ENCODE measurements around the gene PCDHA8. TPM values are rescaled to one million over a fixed set of nuclear protein-coding genes. Genes with fewer than 3 reads are reported as not detected.

PCDHA8 gene
- total and polyA plus RNA-seq, 2 of the 8 experiments (the other 6 are each of a cell fraction or from before 2014, with no cell fraction given): 0.14 to 0.52 TPM

DNA sequence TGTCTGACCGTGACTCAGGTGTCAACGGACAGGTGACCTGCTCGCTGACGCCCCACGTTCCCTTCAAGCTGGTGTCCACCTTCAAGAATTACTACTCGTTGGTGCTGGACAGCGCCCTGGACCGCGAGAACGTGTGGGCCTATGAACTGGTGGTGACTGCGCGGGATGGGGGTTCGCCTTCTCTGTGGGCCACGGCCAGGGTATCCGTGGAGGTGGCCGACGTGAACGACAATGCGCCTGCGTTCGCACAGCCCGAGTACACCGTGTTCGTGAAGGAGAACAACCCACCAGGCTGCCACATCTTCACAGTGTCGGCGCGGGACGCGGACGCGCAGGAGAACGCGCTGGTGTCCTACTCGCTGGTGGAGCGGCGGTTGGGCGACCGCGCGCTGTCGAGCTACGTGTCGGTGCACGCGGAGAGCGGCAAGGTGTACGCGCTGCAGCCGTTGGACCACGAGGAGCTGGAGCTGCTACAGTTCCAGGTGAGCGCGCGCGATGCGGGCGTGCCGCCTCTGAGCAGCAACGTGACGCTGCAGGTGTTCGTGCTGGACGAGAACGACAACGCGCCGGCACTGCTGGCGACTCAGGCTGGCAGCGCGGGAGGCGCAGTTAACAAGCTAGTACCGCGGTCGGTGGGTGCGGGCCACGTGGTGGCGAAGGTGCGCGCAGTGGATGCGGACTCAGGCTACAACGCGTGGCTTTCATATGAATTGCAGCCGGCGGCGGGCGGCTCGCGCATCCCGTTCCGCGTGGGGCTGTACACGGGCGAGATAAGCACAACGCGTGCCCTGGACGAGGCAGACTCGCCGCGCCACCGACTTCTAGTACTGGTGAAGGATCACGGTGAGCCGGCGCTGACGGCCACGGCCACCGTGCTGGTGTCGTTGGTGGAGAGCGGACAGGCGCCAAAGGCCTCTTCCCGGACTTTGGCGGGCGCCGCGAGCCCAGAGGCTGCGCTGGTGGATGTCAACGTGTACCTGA, 29.5 kb downstream of the PCDHA8 start:
- Histone ChIP-seq H3K27me3 (replicated peaks in 1 of 4; ENCODE audit: control insufficient read depth in 3 of 4, extremely low read depth in 1 of 4, insufficient read depth in 3 of 4, low read length in 3 of 4) (no peaks in the 10 kb centered on the region), H4K20me1 (replicated peaks in 1 of 2; ENCODE audit: control insufficient read depth in 1 of 2, insufficient read depth in 2 of 2, low read length in 2 of 2) (no peaks in the 10 kb centered on the region), H4K8ac (ENCODE audit: extremely low read depth, insufficient read depth, low read length) (peak overlapping the region; percentile 16), H3K27ac (ENCODE audit: low read depth, low read length) (no peak overlapping the region), H2BK20ac (ENCODE audit: low read length) (no peak overlapping the region), H2BK12ac (ENCODE audit: low read depth, low read length) (no peak overlapping the region), H2BK120ac (replicated peaks; ENCODE audit: low read depth, low read length) (no peak overlapping the region), H2AFZ (ENCODE audit: low read length) (no peak overlapping the region), H3K79me1 (ENCODE audit: low read depth, low read length) (no peaks in the 10 kb centered on the region), H3K4me3 (ENCODE audit: extremely low read depth in 1 of 4, insufficient read depth in 2 of 4, low read depth in 3 of 4, low read length in 4 of 4) (no peak overlapping the region), H3K79me2 (ENCODE audit: control insufficient read depth in 1 of 2, insufficient read depth in 2 of 2, low read length in 2 of 2) (peaks cover 0 to 19% of the 10 kb centered on the region in 2 experiments; a peak in 2 of 4 replicates), H2BK5ac (ENCODE audit: low read depth, low read length) (no peak overlapping the region), H3K36me3 (ENCODE audit: control insufficient read depth in 2 of 4, insufficient read depth in 4 of 4, low read length in 3 of 4) (peaks cover 0 to 15% (median 0%) of the 10 kb centered on the region in 4 experiments; a peak in 3 of 8 replicates), H2BK15ac (ENCODE audit: low read length) (no peak overlapping the region), H3K4me2 (ENCODE audit: insufficient read depth in 1 of 2, low read depth in 2 of 2, low read length in 2 of 2) (no peak overlapping the region; a peak in 1 of 4 replicates), H3K56ac (replicated peaks; ENCODE audit: insufficient read length, low read depth, low read length) (no peak overlapping the region), H3K9ac (replicated peaks in 1 of 4; ENCODE audit: extremely low read depth in 1 of 4, low read depth in 3 of 4, low read length in 3 of 4) (no peak overlapping the region), H3K18ac (ENCODE audit: extremely low read depth, low read length) (no peak overlapping the region), H4K91ac (replicated peaks; ENCODE audit: insufficient read length, low read length) (no peak overlapping the region), H4K5ac (ENCODE audit: insufficient read length, low read depth, low read length) (no peak overlapping the region), H3K9me3 (ENCODE audit: insufficient read depth in 2 of 2, low read depth in 1 of 2, low read length in 1 of 2) (peaks cover 0 to 13% of the 10 kb centered on the region in 2 experiments; a peak in 1 of 4 replicates), H3K4me1 (replicated peaks in 1 of 4; ENCODE audit: control insufficient read depth in 3 of 4, insufficient read depth in 4 of 4, low read length in 3 of 4) (no peaks in the 10 kb centered on the region; a peak in 2 of 7 replicates), H3K23me2 (ENCODE audit: low read depth, low read length) (no peaks in the 10 kb centered on the region), H3K14ac (ENCODE audit: insufficient read length) (no peak overlapping the region), H3K4ac (replicated peaks; ENCODE audit: insufficient read length, low read depth, low read length) (no peak overlapping the region), H2AK5ac (ENCODE audit: low read depth, low read length) (no peak overlapping the region), H3K23ac (ENCODE audit: insufficient read length) (no peak overlapping the region)
- no peak for DNase-seq (ENCODE audit: low read depth in 1 of 2, low spot score in 2 of 2)
- no peak for FAIRE-seq
- 96% methylated on average over 91 of the region's 114 CpGs; no CpG with 5 or more reads in 1 of the 2 experiments for WGBS, 2 experiments (ENCODE audit: extremely low coverage in 1 of 2, insufficient coverage in 1 of 2, insufficient read length in 1 of 2, insufficient replicate concordance in 2 of 2, low coverage in 1 of 2, low lambda C conversion rate in 2 of 2, missing lambda C conversion rate in 1 of 2)
- POLR2A ChIA-PET (ENCODE audit: partially characterized antibody): interaction anchor here (1.0 to 2.4 kb wide), 4 partner anchors 8 to 181 kb away, joined by 3 to 7 read pairs (median 6); partner anchors contain the start of genes PCDHA10 and PCDHB1
- CTCF ChIA-PET (ENCODE audit: partially characterized antibody): interaction anchor here (0.8 to 9.3 kb wide), 24 partner anchors 9 to 179 kb away, joined by 3 to 141 read pairs (median 6); partner anchors contain the start of genes PCDHA10, PCDHA4, PCDHA6 and PCDHA8
- TF ChIP-seq POLR2AphosphoS5 (IDR thresholded peaks at IDR 0.05; ENCODE audit: low read depth, low read length): peak; percentile 26; the same call in 1 of the 2 replicates
- TF ChIP-seq POU5F1 (IDR thresholded peaks at IDR 0.05; ENCODE audit: low read depth, low read length): no peak
- no peak for TF ChIP-seq POLR2A (IDR thresholded peaks at IDR 0.05; ENCODE audit: control extremely low read depth in 1 of 2, low read depth in 2 of 2, low read length in 2 of 2)
- TF ChIP-seq, protein P1, sequence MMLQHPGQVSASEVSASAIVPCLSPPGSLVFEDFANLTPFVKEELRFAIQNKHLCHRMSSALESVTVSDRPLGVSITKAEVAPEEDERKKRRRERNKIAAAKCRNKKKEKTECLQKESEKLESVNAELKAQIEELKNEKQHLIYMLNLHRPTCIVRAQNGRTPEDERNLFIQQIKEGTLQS (IDR thresholded peaks at IDR 0.05; ENCODE audit: insufficient read depth, low read depth, low read length): no peak
- no peak for TF ChIP-seq CEBPB (IDR thresholded peaks at IDR 0.05; ENCODE audit: low read depth, low read length)
